ENCODE measurements around the gene CEBPG.

CEBPG gene

GRCh38 chr19:33405553-33406461, 32.3 kb downstream of the CEBPG start:
- Histone ChIP-seq H3K9ac (ENCODE audit: low read depth in 1 of 2, low read length in 2 of 2) (no peak overlapping the region), H3K27me3 (ENCODE audit: control insufficient read depth in 2 of 2, insufficient read depth in 2 of 2, low read length in 2 of 2) (no peaks in the 10 kb centered on the region), H3K36me3 (ENCODE audit: control insufficient read depth in 2 of 2, insufficient read depth in 2 of 2, low read length in 2 of 2) (no peaks in the 10 kb centered on the region), H3K9me3 (ENCODE audit: control insufficient read depth in 2 of 2, low read length in 2 of 2) (no peaks in the 10 kb centered on the region), H3K4me3 (ENCODE audit: low read length in 2 of 2) (no peak overlapping the region), H3K27ac (ENCODE audit: low read depth in 2 of 2, low read length in 2 of 2) (no peak overlapping the region), H3K4me1 (ENCODE audit: control insufficient read depth in 2 of 2, insufficient read depth in 2 of 2, low read length in 2 of 2) (peaks cover 8 to 10% of the 10 kb centered on the region in 2 donors)

- Histone ChIP-seq H3K36me3 (ENCODE audit: control insufficient read depth in 2 of 2, insufficient read depth in 2 of 2, low read length in 2 of 2) (no peaks in the 10 kb centered on the region), H3K4me3 (ENCODE audit: low read length in 2 of 2) (no peak overlapping the region), H3K9me3 (ENCODE audit: control insufficient read depth in 2 of 2, low read length in 2 of 2) (no peaks in the 10 kb centered on the region), H3K27ac (ENCODE audit: low read depth in 2 of 2, low read length in 2 of 2) (no peak overlapping the region), H3K4me1 (ENCODE audit: control insufficient read depth in 2 of 2, insufficient read depth in 2 of 2, low read length in 2 of 2) (peaks cover 8 to 10% of the 10 kb centered on the region in 2 donors), H3K27me3 (ENCODE audit: control insufficient read depth in 2 of 2, insufficient read depth in 2 of 2, low read length in 2 of 2) (no peaks in the 10 kb centered on the region), H3K9ac (ENCODE audit: low read depth in 1 of 2, low read length in 2 of 2) (no peak overlapping the region)
These were observed 33.1 kb downstream of the CEBPG start for GRCh38 chr19:33406521-33407139.

- no peak overlapping the region for H3K27ac ChIP-seq (ENCODE audit: low read depth in 2 of 2, low read length in 2 of 2)
- no peaks in the 10 kb centered on the region for H3K27me3 ChIP-seq (ENCODE audit: control insufficient read depth in 2 of 2, insufficient read depth in 2 of 2, low read length in 2 of 2)
- H3K9me3 ChIP-seq (ENCODE audit: control insufficient read depth in 2 of 2, low read length in 2 of 2): no peaks in the 10 kb centered on the region
- H3K9ac ChIP-seq (ENCODE audit: low read depth in 1 of 2, low read length in 2 of 2): no peak overlapping the region
- H3K36me3 ChIP-seq (ENCODE audit: control insufficient read depth in 2 of 2, insufficient read depth in 2 of 2, low read length in 2 of 2): no peaks in the 10 kb centered on the region
- no peak overlapping the region for H3K4me3 ChIP-seq (ENCODE audit: low read length in 2 of 2)
- H3K4me1 ChIP-seq (ENCODE audit: control insufficient read depth in 2 of 2, insufficient read depth in 2 of 2, low read length in 2 of 2): peaks cover 8 to 10% of the 10 kb centered on the region in 2 donors
These were observed 33.6 kb downstream of the CEBPG start for GRCh38 chr19:33407140-33407551.

- H3K9me3 ChIP-seq (ENCODE audit: control insufficient read depth in 2 of 2, low read length in 2 of 2): no peaks in the 10 kb centered on the region
- H3K27me3 ChIP-seq (ENCODE audit: control insufficient read depth in 2 of 2, insufficient read depth in 2 of 2, low read length in 2 of 2): no peaks in the 10 kb centered on the region
- no peaks in the 10 kb centered on the region for H3K36me3 ChIP-seq (ENCODE audit: control insufficient read depth in 2 of 2, insufficient read depth in 2 of 2, low read length in 2 of 2)
- H3K4me3 ChIP-seq (ENCODE audit: low read length in 2 of 2): no peak overlapping the region
- H3K9ac ChIP-seq (ENCODE audit: low read depth in 1 of 2, low read length in 2 of 2): no peak overlapping the region
- peaks cover 7 to 10% of the 10 kb centered on the region in 2 donors for H3K4me1 ChIP-seq (ENCODE audit: control insufficient read depth in 2 of 2, insufficient read depth in 2 of 2, low read length in 2 of 2)
- no peak overlapping the region for H3K27ac ChIP-seq (ENCODE audit: low read depth in 2 of 2, low read length in 2 of 2)
These were observed 34.2 kb downstream of the CEBPG start for GRCh38 chr19:33407716-33408115.

- Histone ChIP-seq H3K9ac (ENCODE audit: low read depth in 1 of 2, low read length in 2 of 2) (no peak overlapping the region), H3K4me1 (ENCODE audit: control insufficient read depth in 2 of 2, insufficient read depth in 2 of 2, low read length in 2 of 2) (peaks cover 7 to 12% of the 10 kb centered on the region in 2 donors), H3K9me3 (ENCODE audit: control insufficient read depth in 2 of 2, low read length in 2 of 2) (no peaks in the 10 kb centered on the region), H3K4me3 (ENCODE audit: low read length in 2 of 2) (no peak overlapping the region), H3K27ac (ENCODE audit: low read depth in 2 of 2, low read length in 2 of 2) (no peak overlapping the region), H3K27me3 (ENCODE audit: control insufficient read depth in 2 of 2, insufficient read depth in 2 of 2, low read length in 2 of 2) (no peaks in the 10 kb centered on the region), H3K36me3 (ENCODE audit: control insufficient read depth in 2 of 2, insufficient read depth in 2 of 2, low read length in 2 of 2) (no peaks in the 10 kb centered on the region)
These were observed 34.6 kb downstream of the CEBPG start for GRCh38 chr19:33408116-33408515.

- Histone ChIP-seq H3K27ac (ENCODE audit: low read depth in 2 of 2, low read length in 2 of 2) (no peak overlapping the region), H3K9me3 (ENCODE audit: control insufficient read depth in 2 of 2, low read length in 2 of 2) (no peaks in the 10 kb centered on the region), H3K4me3 (ENCODE audit: low read length in 2 of 2) (no peak overlapping the region), H3K27me3 (ENCODE audit: control insufficient read depth in 2 of 2, insufficient read depth in 2 of 2, low read length in 2 of 2) (no peaks in the 10 kb centered on the region), H3K4me1 (ENCODE audit: control insufficient read depth in 2 of 2, insufficient read depth in 2 of 2, low read length in 2 of 2) (peaks cover 3 to 8% of the 10 kb centered on the region in 2 donors), H3K9ac (ENCODE audit: low read depth in 1 of 2, low read length in 2 of 2) (no peak overlapping the region), H3K36me3 (ENCODE audit: control insufficient read depth in 2 of 2, insufficient read depth in 2 of 2, low read length in 2 of 2) (no peaks in the 10 kb centered on the region)
These were observed 35.3 kb downstream of the CEBPG start for GRCh38 chr19:33408538-33409434.

- H3K9me3 ChIP-seq (ENCODE audit: control insufficient read depth in 2 of 2, low read length in 2 of 2): no peaks in the 10 kb centered on the region
- peaks cover 3 to 8% of the 10 kb centered on the region in 2 donors for H3K4me1 ChIP-seq (ENCODE audit: control insufficient read depth in 2 of 2, insufficient read depth in 2 of 2, low read length in 2 of 2)
- H3K27ac ChIP-seq (ENCODE audit: low read depth in 2 of 2, low read length in 2 of 2): no peak overlapping the region
These were observed 36.6 kb downstream of the CEBPG start for GRCh38 chr19:33409906-33410685.

GRCh38 chr19:33410915-33411401, 37.4 kb downstream of the CEBPG start:
- Histone ChIP-seq H3K9ac (ENCODE audit: low read depth in 1 of 2, low read length in 2 of 2) (no peak overlapping the region), H3K27ac (ENCODE audit: low read depth in 2 of 2, low read length in 2 of 2) (no peak overlapping the region), H3K4me1 (ENCODE audit: control insufficient read depth in 2 of 2, insufficient read depth in 2 of 2, low read length in 2 of 2) (peaks cover 3 to 8% of the 10 kb centered on the region in 2 donors), H3K36me3 (ENCODE audit: control insufficient read depth in 2 of 2, insufficient read depth in 2 of 2, low read length in 2 of 2) (no peaks in the 10 kb centered on the region), H3K27me3 (ENCODE audit: control insufficient read depth in 2 of 2, insufficient read depth in 2 of 2, low read length in 2 of 2) (no peaks in the 10 kb centered on the region), H3K9me3 (ENCODE audit: control insufficient read depth in 2 of 2, low read length in 2 of 2) (no peaks in the 10 kb centered on the region), H3K4me3 (ENCODE audit: low read length in 2 of 2) (no peak overlapping the region)

More at GRCh38 chr19:33409906-33410685, 36.6 kb downstream of the CEBPG start:
- H3K4me3 ChIP-seq (ENCODE audit: low read length in 2 of 2): no peak overlapping the region
- H3K36me3 ChIP-seq (ENCODE audit: control insufficient read depth in 2 of 2, insufficient read depth in 2 of 2, low read length in 2 of 2): no peaks in the 10 kb centered on the region
- H3K27me3 ChIP-seq (ENCODE audit: control insufficient read depth in 2 of 2, insufficient read depth in 2 of 2, low read length in 2 of 2): no peaks in the 10 kb centered on the region
- no peak overlapping the region for H3K9ac ChIP-seq (ENCODE audit: low read depth in 1 of 2, low read length in 2 of 2)

GRCh38 chr19:33411621-33412180, 38.2 kb downstream of the CEBPG start:
- Histone ChIP-seq H3K4me3 (ENCODE audit: low read length in 2 of 2) (no peak overlapping the region), H3K9ac (ENCODE audit: low read depth in 1 of 2, low read length in 2 of 2) (no peak overlapping the region), H3K27me3 (ENCODE audit: control insufficient read depth in 2 of 2, insufficient read depth in 2 of 2, low read length in 2 of 2) (no peaks in the 10 kb centered on the region), H3K9me3 (ENCODE audit: control insufficient read depth in 2 of 2, low read length in 2 of 2) (no peaks in the 10 kb centered on the region), H3K27ac (ENCODE audit: low read depth in 2 of 2, low read length in 2 of 2) (no peak overlapping the region), H3K4me1 (ENCODE audit: control insufficient read depth in 2 of 2, insufficient read depth in 2 of 2, low read length in 2 of 2) (peaks cover 3 to 10% of the 10 kb centered on the region in 2 donors), H3K36me3 (ENCODE audit: control insufficient read depth in 2 of 2, insufficient read depth in 2 of 2, low read length in 2 of 2) (no peaks in the 10 kb centered on the region)
